KMS-11 (cell line): ENCODE data around the gene NRSN1.

Experiments
- H2AFZ ChIP-seq: fragments of 200-600 bp; sonication (generic); 2 replicates; pipeline ENCODE4 v1.6.1; 2016; ENCODE audit warnings: antibody characterized with exemption, mixed run types, low read depth
- H3K27ac ChIP-seq: fragments of 200-600 bp; sonication (generic); 2 replicates; pipeline ENCODE4 v1.6.1; 2016; ENCODE audit warnings: mild to moderate bottlenecking, mixed run types
- H3K27me3 ChIP-seq: fragments of 200-600 bp; sonication (generic); 2 replicates; pipeline ENCODE4 v1.6.1; 2017; ENCODE audit warnings: mild to moderate bottlenecking, low read depth, mixed run types, moderate library complexity; ENCODE audit not compliant: insufficient read depth
- H3K36me3 ChIP-seq: fragments of 200-600 bp; sonication (generic); 2 replicates; pipeline ENCODE4 v1.6.1; 2017; ENCODE audit warnings: mild to moderate bottlenecking, mixed run types; ENCODE audit not compliant: insufficient read depth
- H3K4me1 ChIP-seq: fragments of 200-600 bp; sonication (generic); 2 replicates; pipeline ENCODE4 v1.6.1; 2016; ENCODE audit warnings: mild to moderate bottlenecking, low read depth, mixed run types; ENCODE audit not compliant: poor library complexity, severe bottlenecking
- H3K4me2 ChIP-seq: fragments of 200-600 bp; sonication (generic); 2 replicates; pipeline ENCODE4 v1.7.0; 2016; ENCODE audit warnings: mild to moderate bottlenecking, mixed run types
- H3K4me3 ChIP-seq: fragments of 200-600 bp; sonication (generic); IDR thresholded peaks from 2 replicates; pipeline ENCODE4 v1.6.1; 2017; ENCODE audit warnings: low read depth, low read length, mixed read lengths; ENCODE audit not compliant: insufficient read depth
- H3K79me2 ChIP-seq: fragments of 200-600 bp; sonication (generic); 2 replicates; pipeline ENCODE4 v1.6.1; 2016; ENCODE audit warnings: low read depth, mixed run types; ENCODE audit not compliant: insufficient read depth
- H3K9ac ChIP-seq: fragments of 200-600 bp; sonication (generic); 2 replicates; pipeline ENCODE4 v1.6.1; 2016; ENCODE audit warnings: mild to moderate bottlenecking, mixed run types
- H4K20me1 ChIP-seq: fragments of 200-600 bp; sonication (generic); 2 replicates; pipeline ENCODE4 v1.6.1; 2016; ENCODE audit warnings: mild to moderate bottlenecking, mixed run types; ENCODE audit not compliant: insufficient read depth
- TF ChIP-seq, protein P1 (sequence below): fragments of 200-600 bp; sonication (generic); conservative IDR thresholded peaks from 2 replicates; pipeline ENCODE4 v1.6.1; 2017; ENCODE audit warnings: low read depth, mild to moderate bottlenecking, antibody characterized with exemption, low read length, moderate library complexity, mixed read lengths

Gene NRSN1

DNA sequence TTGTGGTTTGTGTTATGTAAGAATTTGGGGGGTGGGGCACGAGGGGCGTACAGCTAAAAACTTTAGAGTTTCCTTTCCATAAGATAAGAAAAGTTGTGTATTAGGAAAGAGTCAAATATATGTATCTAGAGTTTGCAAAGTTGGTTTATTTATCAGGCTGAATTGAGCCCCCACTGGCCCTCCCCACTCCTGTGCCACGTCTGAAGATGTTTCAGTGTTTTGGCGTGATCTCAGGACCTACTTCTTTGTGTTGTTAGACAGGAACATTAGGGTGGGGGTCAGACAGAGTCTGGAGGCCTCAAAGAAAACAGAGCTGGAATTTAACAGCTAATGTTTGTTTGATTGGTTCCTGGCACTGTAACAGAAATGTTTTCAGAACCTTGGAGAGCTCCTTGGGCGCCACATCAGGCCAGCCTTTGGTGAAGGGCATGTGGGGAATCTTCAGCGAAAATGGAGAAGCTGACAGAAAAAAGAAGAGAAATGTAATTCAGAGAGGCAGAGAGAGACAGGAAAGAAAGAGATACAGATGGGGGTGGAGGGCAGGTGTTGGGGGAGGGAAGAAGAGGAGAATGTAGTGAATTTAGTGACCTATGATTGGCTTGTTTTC lies 674 bp downstream of the NRSN1 start:
- Histone ChIP-seq H3K9ac (no peak overlapping the region), H3K27ac (no peak overlapping the region), H3K4me3 (no peak overlapping the region), H4K20me1 (no peaks in the 10 kb centered on the region), H3K36me3 (no peaks in the 10 kb centered on the region), H3K27me3 (no peaks in the 10 kb centered on the region), H2AFZ (no peak overlapping the region), H3K4me1 (no peaks in the 10 kb centered on the region), H3K79me2 (no peaks in the 10 kb centered on the region), H3K4me2 (no peak overlapping the region)
- TF ChIP-seq, protein P1, sequence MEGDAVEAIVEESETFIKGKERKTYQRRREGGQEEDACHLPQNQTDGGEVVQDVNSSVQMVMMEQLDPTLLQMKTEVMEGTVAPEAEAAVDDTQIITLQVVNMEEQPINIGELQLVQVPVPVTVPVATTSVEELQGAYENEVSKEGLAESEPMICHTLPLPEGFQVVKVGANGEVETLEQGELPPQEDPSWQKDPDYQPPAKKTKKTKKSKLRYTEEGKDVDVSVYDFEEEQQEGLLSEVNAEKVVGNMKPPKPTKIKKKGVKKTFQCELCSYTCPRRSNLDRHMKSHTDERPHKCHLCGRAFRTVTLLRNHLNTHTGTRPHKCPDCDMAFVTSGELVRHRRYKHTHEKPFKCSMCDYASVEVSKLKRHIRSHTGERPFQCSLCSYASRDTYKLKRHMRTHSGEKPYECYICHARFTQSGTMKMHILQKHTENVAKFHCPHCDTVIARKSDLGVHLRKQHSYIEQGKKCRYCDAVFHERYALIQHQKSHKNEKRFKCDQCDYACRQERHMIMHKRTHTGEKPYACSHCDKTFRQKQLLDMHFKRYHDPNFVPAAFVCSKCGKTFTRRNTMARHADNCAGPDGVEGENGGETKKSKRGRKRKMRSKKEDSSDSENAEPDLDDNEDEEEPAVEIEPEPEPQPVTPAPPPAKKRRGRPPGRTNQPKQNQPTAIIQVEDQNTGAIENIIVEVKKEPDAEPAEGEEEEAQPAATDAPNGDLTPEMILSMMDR, result no peak

DNA sequence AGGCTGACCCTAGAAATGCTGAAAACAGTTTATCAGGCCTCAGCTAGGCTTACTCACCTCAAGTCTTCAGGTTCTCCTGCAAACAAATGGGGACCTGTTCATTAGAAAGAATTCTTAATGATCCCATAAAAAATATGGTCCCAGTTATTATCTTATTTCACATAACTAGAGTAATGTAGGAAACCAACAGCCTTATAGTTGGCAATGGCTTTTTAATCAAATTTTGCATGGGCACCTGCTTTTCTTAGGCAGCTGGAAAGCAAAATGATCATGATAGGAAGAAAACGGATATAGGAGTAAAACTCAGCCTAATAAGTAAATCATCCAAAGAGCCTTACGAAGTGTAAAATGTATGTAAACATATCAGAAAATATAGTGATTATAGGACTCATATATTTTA lies 1.3 kb downstream of the NRSN1 start:
- Histone ChIP-seq H3K79me2 (no peaks in the 10 kb centered on the region), H3K9ac (no peak overlapping the region), H3K27me3 (no peaks in the 10 kb centered on the region), H3K4me3 (no peak overlapping the region), H3K4me2 (no peak overlapping the region), H3K36me3 (no peaks in the 10 kb centered on the region), H4K20me1 (no peaks in the 10 kb centered on the region), H3K4me1 (no peaks in the 10 kb centered on the region), H2AFZ (no peak overlapping the region), H3K27ac (no peak overlapping the region)
- TF ChIP-seq, protein P1, result no peak

DNA sequence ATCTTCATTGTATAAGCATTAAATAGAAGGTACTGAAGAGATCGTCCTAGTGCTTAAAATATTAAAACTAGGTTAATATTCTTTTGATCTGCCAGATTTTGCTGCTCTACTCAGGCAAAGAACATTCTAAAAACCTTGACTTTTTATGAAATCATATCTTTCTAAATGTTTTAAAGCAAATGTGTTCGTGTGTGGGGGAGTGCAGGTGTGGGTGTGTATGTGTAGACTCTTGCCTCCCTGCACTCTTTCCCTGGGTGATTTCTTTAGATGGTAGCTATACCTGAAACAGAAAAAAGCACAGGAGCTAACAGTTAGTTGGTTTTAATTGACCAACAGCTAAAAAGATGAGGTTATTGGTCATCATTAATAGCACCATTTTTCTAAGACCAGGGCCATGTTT lies 5.7 kb downstream of the NRSN1 start:
- Histone ChIP-seq H3K9ac (no peak overlapping the region), H4K20me1 (no peaks in the 10 kb centered on the region), H3K27ac (no peak overlapping the region), H2AFZ (no peak overlapping the region), H3K79me2 (no peaks in the 10 kb centered on the region), H3K4me3 (no peak overlapping the region), H3K4me1 (no peaks in the 10 kb centered on the region), H3K36me3 (no peaks in the 10 kb centered on the region), H3K27me3 (no peaks in the 10 kb centered on the region), H3K4me2 (no peak overlapping the region)
- TF ChIP-seq, protein P1, result no peak

DNA sequence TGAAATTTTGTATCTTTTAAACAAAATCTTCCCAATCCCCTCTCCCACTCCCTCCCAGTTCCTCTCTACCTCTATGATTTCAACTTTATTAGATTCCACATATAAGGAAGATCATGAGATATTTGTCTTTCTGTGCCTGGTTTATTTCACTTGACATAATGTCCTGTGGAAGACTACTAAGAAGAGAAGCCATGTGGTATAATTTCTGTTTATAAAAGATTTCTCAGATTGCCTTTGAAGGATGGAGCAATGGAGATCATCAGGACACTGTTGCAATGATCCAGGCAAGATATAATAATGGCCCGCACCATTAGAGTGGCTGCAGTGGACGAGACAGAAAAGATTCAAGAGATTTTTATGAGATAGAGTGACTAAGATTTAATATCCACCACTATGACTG lies 13.1 kb downstream of the NRSN1 start:
- Histone ChIP-seq H3K27ac (no peak overlapping the region), H3K27me3 (no peaks in the 10 kb centered on the region)
- TF ChIP-seq, protein P1, result no peak

More for the DNA sequence above, 13.1 kb downstream of the NRSN1 start:
- Histone ChIP-seq H3K36me3 (no peaks in the 10 kb centered on the region), H4K20me1 (no peaks in the 10 kb centered on the region), H3K4me3 (no peak overlapping the region), H3K79me2 (no peaks in the 10 kb centered on the region), H2AFZ (no peak overlapping the region), H3K4me2 (no peak overlapping the region), H3K4me1 (no peaks in the 10 kb centered on the region), H3K9ac (no peak overlapping the region)
